HG03469 (cell line): ENCODE measurements around the gene ZNF598.
A peak's percentile ranks its signal among the peaks of the same experiment; 100 is the strongest.

Experiments used
- ATAC-seq: cut with Tn5 transposase; IDR thresholded peaks from one replicate; pipeline ENCODE4 v1.9.1; 2021; ENCODE audit warnings: mild to moderate bottlenecking, moderate library complexity, moderate number of reproducible peaks; ENCODE audit not compliant: unreplicated experiment

The ZNF598 gene

DNA sequence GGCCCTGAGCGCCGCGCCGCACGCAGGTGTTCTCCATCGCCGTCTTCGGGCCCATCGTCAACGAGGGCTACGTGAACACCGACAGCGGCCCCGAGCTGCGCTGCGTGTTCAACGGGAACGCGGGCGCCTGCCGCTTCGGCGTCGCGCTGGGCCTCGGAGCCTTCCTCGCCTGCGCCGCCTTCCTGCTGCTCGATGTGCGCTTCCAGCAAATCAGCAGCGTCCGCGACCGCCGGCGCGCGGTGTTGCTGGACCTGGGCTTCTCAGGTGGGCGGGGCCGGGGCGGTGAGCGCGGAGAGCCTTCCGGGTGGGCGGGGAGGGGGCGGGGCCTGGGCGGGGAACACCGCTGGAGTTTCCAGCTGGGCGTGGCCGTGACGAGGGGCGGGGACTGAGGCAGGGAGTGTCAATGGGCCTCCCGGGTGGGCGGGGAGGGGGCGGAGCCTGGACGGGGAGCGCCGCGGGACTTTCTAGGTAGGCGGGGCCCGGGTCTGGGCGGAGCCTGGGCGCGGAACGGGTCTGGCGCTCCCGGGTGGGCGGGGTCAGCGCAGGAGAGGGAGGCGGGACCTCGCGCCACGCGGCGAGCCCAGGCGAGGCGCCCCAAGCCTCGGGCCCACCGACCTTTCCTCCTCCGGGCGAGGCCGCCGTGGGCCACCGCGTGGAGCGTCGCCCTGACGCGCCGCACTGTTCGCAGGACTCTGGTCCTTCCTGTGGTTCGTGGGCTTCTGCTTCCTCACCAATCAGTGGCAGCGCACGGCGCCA is 17.5 kb downstream of the ZNF598 start:
- peak; percentile 28 for ATAC-seq

DNA sequence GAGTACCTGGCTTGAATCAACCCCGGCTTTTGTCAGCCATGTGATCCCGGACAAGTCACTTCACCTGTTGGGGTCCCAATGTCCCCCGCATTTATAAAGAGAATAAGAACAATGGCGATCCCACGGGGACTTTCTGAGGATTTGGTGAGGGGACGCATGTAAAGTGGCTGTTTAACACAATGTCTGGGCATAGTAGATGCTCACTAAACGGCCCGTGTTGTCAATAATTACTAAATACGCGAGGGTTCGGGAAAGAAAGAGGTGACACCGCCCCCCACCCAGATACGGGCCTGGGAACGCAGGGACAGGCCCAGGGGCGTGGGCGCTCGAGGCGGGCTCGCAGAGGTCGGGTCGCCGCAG is 18.1 kb downstream of the ZNF598 start:
- ATAC-seq: no peak

GRCh38 chr16:1991135-1991551 is 18.5 kb downstream of the ZNF598 start:
- ATAC-seq: no peak

GRCh38 chr16:1990351-1991134 is 19.1 kb downstream of the ZNF598 start:
- ATAC-seq: no peak

- no peak for ATAC-seq
Observed at GRCh38 chr16:1990101-1990350, 19.6 kb downstream of the ZNF598 start.

DNA sequence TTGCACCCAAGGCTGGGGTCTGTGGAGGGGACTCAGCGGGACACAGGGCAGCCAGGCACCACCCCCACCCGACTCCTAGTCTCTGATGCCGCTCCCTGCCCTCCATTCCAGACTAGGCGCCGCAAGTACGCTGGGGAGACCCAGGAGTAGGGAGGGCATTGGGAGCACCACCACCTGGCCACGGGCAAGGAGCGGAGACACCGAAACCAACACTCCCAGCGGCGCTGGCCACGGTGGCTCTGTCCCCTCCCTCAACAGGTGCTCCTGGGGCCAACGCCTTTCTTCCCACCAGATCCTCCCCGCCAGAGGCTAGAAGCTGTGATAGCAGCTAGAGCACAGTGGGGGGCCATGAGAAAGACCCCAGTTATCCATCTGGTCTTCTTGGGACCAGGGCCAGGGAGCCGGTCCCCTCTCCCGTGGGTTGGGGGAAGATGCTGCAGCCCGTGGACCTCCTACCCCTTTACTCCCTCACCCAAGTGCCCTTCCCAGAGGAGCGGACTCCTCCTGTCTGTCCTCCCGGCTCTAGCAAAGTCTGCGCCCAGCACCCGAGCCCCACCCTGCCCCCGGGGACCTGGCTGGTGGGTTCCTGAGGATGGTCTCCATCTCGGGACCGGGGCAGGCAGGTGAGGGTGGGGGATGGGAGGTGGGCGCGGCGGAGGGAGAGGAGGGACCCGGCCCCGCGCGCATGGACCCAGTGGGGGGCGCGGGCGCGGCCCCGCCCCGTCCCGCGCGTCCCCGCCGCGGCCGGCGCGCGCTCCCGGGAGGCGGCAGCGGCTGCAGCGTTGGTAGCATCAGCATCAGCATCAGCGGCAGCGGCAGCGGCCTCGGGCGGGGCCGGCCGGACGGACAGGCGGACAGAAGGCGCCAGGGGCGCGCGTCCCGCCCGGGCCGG is 20.2 kb downstream of the ZNF598 start, which contains the start of gene SYNGR3:
Gene SYNGR3, plus strand, starts transcription at position 762 of the 892 bp plus-strand sequence. CDS start 133 bp downstream, outside the sequence.
- no peak for ATAC-seq

DNA sequence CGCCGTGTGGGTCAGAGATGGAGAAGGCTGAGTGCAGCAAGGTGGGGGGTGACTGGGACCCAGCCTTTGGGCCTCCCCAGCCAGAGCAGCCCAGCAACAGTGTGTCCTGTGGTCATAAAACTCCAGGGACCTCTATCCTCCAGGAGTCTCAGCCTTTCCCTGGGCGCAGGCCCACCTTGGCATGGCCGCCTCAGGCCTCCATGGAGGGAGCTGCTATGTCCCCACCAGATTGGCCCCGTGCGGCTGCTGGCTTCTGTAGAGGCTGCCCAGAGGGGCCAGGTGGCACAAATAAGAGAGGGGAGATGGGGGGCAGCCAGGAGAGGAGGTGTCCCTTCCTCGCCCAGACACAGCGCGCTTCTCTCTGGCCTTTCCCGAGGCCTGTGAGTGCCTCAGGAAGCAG is 22.4 kb downstream of the ZNF598 start:
- ATAC-seq: no peak

DNA sequence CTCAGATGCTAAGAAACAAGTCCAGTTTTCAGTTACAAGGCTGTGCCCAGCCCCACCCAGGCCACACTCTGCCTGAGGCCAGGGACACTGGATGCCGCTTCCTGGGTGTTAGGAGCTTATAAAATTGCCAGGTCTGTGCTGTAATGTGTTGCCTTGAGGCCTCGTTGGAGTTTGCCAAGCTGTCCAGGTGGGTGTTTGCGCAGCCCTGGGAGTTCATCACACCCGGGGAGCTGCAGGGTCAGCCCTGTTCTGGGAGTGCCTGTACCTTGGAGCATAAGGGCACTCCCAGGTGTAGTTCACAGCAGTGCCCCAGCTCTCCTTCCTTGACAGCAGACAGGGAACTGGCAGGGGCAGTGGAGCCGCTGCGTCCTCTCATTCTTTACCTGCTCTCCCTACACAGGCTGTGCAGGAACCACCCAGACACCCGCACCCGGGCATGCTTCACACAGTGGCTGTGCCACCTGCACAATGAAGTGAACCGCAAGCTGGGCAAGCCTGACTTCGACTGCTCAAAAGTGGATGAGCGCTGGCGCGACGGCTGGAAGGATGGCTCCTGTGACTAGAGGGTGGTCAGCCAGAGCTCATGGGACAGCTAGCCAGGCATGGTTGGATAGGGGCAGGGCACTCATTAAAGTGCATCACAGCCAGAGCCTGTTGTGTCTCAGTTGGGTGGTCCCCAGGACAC is 24.0 kb downstream of the ZNF598 start:
- ATAC-seq: no peak

DNA sequence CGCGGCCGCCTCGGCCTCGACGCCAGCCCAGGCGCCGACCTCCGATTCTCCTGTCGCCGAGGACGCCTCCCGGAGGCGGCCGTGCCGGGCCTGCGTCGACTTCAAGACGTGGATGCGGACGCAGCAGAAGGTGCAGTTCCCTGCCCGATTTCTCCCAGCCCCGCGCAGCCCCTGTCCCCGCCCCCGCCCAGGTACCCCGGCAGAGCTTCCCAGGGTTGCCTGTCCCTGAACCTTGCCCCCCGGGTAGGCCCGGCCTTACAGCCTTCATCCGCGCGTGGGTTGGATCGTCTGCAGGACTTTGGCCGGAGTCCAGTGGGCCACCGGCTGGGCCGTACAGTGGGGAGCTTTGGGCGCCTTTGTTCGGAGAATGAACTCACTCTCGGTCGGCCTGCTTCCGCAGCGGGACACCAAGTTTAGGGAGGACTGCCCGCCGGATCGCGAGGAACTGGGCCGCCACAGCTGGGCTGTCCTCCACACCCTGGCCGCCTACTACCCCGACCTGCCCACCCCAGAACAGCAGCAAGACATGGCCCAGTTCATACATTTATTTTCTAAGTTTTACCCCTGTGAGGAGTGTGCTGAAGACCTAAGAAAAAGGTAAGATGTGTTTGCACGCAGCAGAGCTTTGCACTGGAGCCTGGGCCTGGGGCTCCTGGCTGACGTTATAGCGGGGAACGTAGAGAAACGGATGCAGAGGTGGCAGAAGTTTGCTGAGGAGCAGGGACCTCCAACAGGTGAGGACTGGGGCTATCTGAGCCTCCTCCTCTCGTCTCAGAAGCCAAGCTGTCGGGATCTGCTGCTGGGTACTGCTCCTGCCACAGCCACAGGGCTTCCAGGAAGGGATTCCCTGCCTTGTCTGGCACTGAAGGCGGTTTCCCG is 25.0 kb downstream of the ZNF598 start:
- ATAC-seq: peak; percentile 2

DNA sequence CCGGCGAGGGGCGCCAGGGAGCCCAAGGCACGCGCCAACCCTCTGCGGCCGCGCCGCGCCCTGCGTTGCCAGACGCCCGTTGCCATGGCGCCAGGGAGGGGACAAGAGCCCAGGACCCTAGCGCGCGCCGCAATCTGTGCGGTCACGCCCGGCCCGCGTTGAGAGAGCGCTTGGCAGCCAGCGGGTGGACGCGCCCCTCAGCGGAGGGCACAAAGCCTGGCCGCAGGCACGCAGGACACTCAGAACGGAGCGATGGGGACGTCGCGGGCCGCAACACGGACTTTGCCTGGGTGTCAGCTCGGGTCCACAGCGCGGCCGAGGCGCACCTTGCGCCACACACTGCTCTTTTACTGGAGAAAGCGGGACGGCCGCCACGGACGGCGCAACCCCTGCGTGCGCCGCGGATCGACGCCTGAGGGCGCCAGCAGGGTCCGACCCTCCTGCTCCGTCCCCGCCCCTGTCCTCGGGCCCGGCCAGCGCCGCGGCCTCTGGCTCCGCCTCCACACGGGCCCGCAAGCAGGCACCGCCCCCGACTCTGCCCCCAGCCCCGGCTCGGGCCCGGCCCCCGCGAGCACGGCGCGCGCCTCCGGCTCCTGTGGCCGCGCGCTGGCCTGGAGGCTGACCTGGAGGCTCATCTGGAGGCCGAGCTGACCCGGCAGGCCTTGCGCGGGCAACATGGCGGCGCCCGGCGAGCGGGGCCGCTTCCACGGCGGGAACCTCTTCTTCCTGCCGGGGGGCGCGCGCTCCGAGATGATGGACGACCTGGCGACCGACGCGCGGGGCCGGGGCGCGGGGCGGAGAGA is 25.9 kb downstream of the ZNF598 start, which contains the start of gene GFER:
Gene GFER, plus strand, starts transcription at position 650 of the 803 bp plus-strand sequence. Its CDS starts 26 bp downstream, at position 676.
- peak; percentile 38 for ATAC-seq

GRCh38 chr16:1982991-1983543 is 26.6 kb downstream of the ZNF598 start:
- no peak for ATAC-seq

DNA sequence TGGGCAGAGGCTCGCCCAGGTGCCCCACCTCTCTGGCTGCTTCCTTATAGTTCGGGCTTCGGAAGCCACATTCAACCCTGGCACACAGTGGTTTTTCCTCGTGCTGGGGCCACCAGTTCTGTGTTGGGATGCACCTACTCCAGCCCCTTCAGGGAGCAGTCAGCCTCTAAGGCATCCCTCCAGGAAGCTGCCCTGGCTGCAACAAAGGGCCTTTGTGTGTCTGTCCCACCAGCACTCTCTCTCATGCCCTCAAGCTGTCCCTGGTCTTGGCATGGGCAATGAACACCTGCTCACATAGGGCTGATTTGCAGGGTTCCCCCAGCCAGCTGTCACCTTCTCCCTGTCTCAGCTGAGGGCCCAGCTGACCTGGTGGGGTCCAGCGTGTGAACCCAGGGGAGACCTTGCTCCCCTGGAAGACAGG is 27.6 kb downstream of the ZNF598 start:
- ATAC-seq: no peak

DNA sequence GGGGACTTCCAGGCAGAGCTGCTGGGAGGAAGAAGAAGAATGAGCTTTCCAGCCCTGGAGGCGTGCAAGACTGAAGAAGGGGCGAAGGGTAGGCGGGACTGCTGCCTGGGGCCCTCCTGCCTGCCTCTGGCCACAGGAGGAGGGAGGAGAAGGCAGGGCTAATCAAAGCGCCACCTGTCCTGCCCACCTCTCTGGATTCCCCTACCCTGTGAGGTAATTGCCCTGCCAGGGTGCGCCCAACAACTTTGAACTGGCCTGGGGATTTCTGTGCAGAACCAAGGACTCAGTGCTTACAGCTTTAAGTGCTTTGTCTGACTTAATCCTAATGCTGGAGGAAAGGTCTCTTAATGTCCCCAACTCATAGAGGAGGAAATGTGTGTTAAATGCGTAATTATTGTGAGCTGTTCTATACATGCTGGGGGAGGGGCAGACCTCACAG is 28.2 kb downstream of the ZNF598 start, which contains the start of gene NOXO1:
Gene NOXO1, minus strand, starts transcription at position 72 of the 439 bp plus-strand sequence. CDS start 290 bp downstream, outside the sequence.
- ATAC-seq: no peak

DNA sequence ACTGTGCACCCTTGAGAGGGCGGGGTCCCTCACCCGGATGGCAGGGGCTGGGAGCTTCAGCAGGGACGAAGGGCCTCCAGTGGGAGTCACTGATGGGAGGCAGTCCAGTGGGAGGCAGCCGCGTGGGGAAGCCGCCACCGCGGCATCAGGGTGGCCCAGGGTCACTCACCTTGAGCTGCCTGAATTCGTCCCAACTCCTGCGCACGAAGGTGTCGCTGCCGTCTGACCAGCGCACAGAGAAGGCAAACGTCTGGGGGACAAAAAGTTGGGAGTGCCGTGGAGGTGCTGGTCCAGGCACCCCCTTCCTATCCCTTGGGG is 28.9 kb downstream of the ZNF598 start:
- ATAC-seq: no peak

- no peak for ATAC-seq
Observed at GRCh38 chr16:1980030-1980769, 29.4 kb downstream of the ZNF598 start.

DNA sequence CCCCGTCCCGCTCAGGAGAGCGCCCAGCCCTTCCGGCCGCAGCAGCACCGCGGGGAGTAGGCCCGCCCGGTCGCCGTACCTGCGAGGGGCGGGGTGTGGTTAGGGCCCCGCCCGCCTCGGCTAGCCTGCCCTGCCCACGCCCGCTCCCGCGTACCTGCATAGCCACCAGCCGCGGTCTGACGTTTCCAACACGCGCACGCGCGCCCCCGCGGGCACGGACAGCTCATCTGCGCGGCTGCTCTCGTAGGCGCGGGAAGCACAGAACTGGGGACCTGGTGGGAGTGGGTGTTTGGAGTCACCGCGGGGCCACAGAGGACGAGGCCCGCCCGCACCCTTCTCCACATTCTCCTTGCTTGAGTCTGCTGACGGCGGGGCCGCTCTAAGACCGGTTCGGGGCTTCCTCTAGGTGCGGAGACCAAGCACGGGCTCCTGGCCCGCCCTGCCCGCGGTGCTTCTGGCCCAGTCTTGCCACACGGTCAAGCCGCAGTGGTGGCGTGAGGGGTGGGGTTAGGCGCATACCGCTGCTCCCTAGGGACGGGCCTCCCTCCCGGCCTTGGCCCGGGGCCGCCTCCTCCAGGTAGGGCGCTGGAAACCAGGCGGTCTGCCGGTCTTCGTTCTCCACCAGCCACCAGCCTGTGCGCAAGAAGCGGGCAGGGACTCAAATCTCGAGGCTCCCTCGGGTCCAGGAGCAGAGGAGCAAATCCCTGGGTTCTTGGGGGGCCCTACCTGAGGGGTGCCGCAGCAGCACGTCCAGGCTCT is 30.2 kb downstream of the ZNF598 start:
- no peak for ATAC-seq

DNA sequence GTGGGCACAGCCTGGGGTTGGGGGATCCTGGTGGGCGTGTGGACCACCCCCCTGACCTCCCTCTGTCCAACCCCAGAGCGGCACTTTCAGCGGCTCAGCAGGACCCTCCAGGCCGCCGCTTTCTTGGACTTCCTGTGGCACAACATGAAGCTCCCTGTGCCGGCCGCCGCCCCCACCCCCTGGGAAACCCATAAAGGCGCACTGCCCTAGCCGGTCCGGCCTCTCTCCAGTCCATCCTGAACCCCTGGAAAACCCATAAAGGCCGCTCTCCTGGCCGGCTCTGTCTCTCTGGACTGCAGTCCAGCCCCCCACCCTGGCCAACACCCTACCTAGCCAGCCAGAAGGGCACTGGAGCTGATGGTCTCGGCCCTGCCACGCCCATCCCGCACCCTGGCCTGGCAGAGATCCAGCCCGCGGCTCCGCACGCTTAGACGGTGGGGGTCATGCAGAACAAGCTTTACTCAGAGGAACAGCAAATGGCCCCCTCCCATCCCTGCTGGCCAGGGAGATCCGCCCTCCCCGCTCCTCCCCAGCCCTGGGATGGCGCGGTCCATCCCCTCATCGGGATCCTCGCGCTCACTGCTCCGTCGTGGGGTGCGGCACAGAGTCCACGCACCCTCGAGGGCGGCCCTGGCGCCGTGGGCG is 31.0 kb downstream of the ZNF598 start:
- ATAC-seq: no peak
